Measurements from ENCODE around the gene RALGPS1.

RALGPS1 gene

GRCh38 chr9:127102788-127103187, 188.2 kb downstream of the RALGPS1 start:
- no peak for DNase-seq

- no peak for DNase-seq
These were observed 190.2 kb downstream of the RALGPS1 start for GRCh38 chr9:127104581-127105311.

GRCh38 chr9:127105805-127106465, 191.4 kb downstream of the RALGPS1 start:
- no peak for DNase-seq

- no peak for DNase-seq
These were observed 191.9 kb downstream of the RALGPS1 start for GRCh38 chr9:127106466-127106855.

GRCh38 chr9:127107171-127107928, 192.8 kb downstream of the RALGPS1 start:
- DNase-seq: no peak

GRCh38 chr9:127107929-127108876, 193.6 kb downstream of the RALGPS1 start:
- DNase-seq: no peak

- DNase-seq: no peak
These were observed 194.7 kb downstream of the RALGPS1 start for GRCh38 chr9:127109212-127109711.

- no peak for DNase-seq
These were observed 197.5 kb downstream of the RALGPS1 start for GRCh38 chr9:127112056-127112455.

- no peak for DNase-seq
These were observed 198.2 kb downstream of the RALGPS1 start for GRCh38 chr9:127112735-127113161.

GRCh38 chr9:127113191-127113972, 198.8 kb downstream of the RALGPS1 start:
- DNase-seq: no peak

- DNase-seq: no peak
These were observed 200.0 kb downstream of the RALGPS1 start for GRCh38 chr9:127114606-127115005.

GRCh38 chr9:127116088-127116726, 201.6 kb downstream of the RALGPS1 start:
- DNase-seq: no peak

- DNase-seq: no peak
These were observed 202.4 kb downstream of the RALGPS1 start for GRCh38 chr9:127116957-127117356.

- DNase-seq: no peak
These were observed 203.2 kb downstream of the RALGPS1 start for GRCh38 chr9:127117801-127118200.

- DNase-seq: no peak
These were observed 204.2 kb downstream of the RALGPS1 start for GRCh38 chr9:127118597-127119319.

- no peak for DNase-seq
These were observed 204.7 kb downstream of the RALGPS1 start for GRCh38 chr9:127119320-127119709.

GRCh38 chr9:127121628-127122175, 207.1 kb downstream of the RALGPS1 start:
- no peak for DNase-seq

GRCh38 chr9:127122176-127123063, 207.8 kb downstream of the RALGPS1 start, which contains the start of gene ANGPTL2:
Gene ANGPTL2 (minus strand): TSS chr9:127122635. CDS start chr9:127108731, 13,904 bp downstream.
- no peak for DNase-seq
